Measurements from ENCODE around the gene IL25.

DNA sequence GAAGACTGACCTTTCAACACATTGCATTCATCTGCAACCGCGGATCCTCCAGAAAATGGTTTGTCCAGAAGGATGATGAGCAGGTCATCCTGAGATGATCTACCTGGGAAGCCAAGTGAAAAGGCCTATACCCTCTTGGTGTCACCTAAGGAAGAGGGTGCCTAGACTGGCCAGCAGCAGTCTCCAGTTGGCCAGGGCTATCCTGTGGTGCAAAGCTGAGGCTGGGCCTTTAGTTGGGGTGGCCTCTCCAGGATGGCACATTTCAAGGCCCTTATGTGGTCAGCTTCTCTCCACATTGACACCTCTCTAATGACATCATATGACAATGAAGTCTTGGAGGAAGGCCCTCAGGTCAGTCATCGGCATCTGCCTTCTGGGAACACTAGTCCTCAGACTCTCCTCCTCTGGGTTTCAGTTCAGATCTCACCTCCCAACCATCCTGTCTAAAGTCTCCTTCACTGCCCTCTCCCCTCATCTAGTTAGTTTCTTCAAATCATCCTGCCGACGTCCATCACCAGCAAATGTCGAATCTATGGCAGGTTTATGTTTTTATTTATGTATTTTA is 16.7 kb upstream of the IL25 start:
- TF ChIP-seq POLR2A (IDR thresholded peaks at IDR 0.05) (no peak), CTCF (IDR thresholded peaks at IDR 0.05) (no peak)
